Pancreas (tissue), 10 donors: ENCODE results near the gene FOSB. TPM values are rescaled to one million over a fixed set of nuclear protein-coding genes. Genes with fewer than 3 reads are reported as not detected.
A peak's percentile ranks its signal among the peaks of the same experiment; 100 is the strongest.

Source experiments
- ATAC-seq, 4 donors: fragments of 200-7000 bp; cut with Tn5 transposase; one replicate each; pipeline versions ENCODE4 v1.8.0 to v1.9.1; 2020; ENCODE audit warnings: mild to moderate bottlenecking in 4 of 4, moderate library complexity in 4 of 4
- DNase-seq, 6 donors: peaks; one replicate each; pipeline ENCODE4 v3.0.0-alpha.2; 2020
- FAIRE-seq: peaks from 2 replicates; lab custom pipeline; 2012; peaks lifted over from hg19 to GRCh38; lab: Jason Lieb, UNC
- H3K27ac ChIP-seq, 4 donors: fragments of 200-600 bp; sonication (generic); 1 replicate in 3 of 4; 2 replicates in 1 of 4; pipeline versions ENCODE4 v1.5.0 to v1.8.0; 2020
- H3K27me3 ChIP-seq, 4 donors: fragments of 200-600 bp; one replicate each; pipeline ENCODE4 v1.8.0; 2021
- H3K36me3 ChIP-seq, 3 donors: fragments of 200-600 bp; sonication (generic) in 1 of 3; one replicate each; pipeline versions ENCODE4 v1.5.0 to v1.8.0; 2020 to 2021
- H3K4me1 ChIP-seq, 3 donors: fragments of 200-600 bp; one replicate each; pipeline ENCODE4 v1.8.0; 2021
- H3K4me3 ChIP-seq, 4 donors: fragments of 200-600 bp; sonication (generic) in 2 of 4; one replicate each; pipeline versions ENCODE4 v1.5.0 to v1.8.0; 2020 to 2021
- H3K9me3 ChIP-seq, 4 donors: fragments of 200-600 bp; one replicate each; pipeline ENCODE4 v1.8.0; 2021
- WGBS, 2 donors: extraction: QIAGEN DNeasy Blood & Tissue Kit; methylation state at CpG; one replicate each; pipeline ENCODE4 v1.1.7; 2013; 5-methylcytosine and 5-hydroxymethylcytosine counted together
- intact Hi-C, 3 donors: fragments of 100-400 bp; cut with DNase I; formaldehyde crosslinking; loops; one replicate each; pipeline versions ENCODE4 v1.11.1 to v1.14.2; 2022
- polyA plus RNA-seq, 2 donors: library from polyadenylated mRNA; stranded (reverse); fragments of 200-250 nt; gene quantifications; one replicate each; pipeline ENCODE4 v1.2.3, GENCODE V29; 2013
- total RNA-seq, 6 donors: library from RNA; stranded (reverse); fragmentation: NEBNext Ultra II Directional in 4 of 6; extraction: Animal tissue kit (Norgen Biotek cat#: 25700) in 4 of 6; gene quantifications; one replicate each; pipeline versions ENCODE4 v1.2.1 to v1.2.4, GENCODE V29; 2021 to 2023
- TF ChIP-seq, protein P1 (sequence below), 4 donors: fragments of 200-600 bp; sonication (generic) in 3 of 4; IDR thresholded peaks; one replicate each; pipeline versions ENCODE4 v1.5.0 to v1.8.0; 2021; ENCODE audit warnings: antibody characterized with exemption in 4 of 4
- donor health status: healthy with polysubstance abuse.
- donor health status: DM: no; HTN: no; CAD: no; lungs with moderate emphysema.
- donor health status: DM: no; HTN: no; CAD: no.
- donor health status: control.
- donor health status: control.
- donor health status: Bipolar disorder and iron deficiency.
- donor health status: DM: yes; HTN: yes; CAD: no.
- donor health status: DM: no; HTN: no; CAD: no.
- donor health status: DM: no; HTN: no; CAD: no.
- donor health status: DM: yes; HTN: yes; CAD: no.

FOSB gene
- total and polyA plus RNA-seq, 8 donors: 0.79 to 21.6 (median 6.2) TPM

DNA sequence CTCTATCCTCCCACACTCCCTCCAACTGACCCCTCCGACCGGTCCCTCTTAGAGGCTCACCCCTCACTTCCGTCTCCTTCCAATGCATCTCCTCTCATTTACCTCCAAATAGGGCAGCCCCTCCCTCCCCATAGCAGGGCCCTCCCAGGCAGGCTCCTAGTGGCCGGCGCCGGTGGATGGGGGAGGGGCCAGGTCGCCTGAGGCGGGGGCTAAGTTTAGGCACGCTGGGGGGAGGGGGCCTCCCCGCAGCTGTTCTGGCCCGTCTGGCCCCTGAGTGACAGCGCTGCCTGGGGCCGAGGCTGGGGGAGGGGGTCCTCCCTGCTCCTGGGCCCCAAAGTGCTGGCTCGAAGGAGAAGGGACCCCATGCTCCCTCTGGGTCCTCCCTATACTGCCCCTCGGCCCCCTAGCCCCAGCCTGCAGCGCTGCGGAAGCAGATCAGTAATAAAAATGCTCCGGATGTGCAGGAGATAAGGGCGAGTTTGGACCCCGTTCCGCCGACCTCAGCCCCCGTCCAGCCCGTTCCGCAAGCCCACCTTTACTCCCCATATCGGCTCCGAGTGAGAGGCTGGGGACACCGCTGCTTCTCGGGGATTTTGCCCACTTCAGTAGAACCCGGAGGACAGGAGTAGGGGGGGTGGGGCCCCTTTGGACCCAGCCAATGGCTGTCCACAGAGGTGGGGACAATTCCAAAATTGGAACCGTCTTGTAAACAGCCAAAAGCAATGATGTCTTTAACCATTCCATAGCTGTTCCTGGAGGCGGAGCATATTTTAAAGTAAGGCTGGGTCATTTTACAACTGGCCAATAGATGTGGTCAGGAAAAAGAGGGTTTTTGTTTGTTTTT lies 25.1 kb downstream of the FOSB start:
- intact Hi-C loops: no loop called here
- TF ChIP-seq, protein P1, sequence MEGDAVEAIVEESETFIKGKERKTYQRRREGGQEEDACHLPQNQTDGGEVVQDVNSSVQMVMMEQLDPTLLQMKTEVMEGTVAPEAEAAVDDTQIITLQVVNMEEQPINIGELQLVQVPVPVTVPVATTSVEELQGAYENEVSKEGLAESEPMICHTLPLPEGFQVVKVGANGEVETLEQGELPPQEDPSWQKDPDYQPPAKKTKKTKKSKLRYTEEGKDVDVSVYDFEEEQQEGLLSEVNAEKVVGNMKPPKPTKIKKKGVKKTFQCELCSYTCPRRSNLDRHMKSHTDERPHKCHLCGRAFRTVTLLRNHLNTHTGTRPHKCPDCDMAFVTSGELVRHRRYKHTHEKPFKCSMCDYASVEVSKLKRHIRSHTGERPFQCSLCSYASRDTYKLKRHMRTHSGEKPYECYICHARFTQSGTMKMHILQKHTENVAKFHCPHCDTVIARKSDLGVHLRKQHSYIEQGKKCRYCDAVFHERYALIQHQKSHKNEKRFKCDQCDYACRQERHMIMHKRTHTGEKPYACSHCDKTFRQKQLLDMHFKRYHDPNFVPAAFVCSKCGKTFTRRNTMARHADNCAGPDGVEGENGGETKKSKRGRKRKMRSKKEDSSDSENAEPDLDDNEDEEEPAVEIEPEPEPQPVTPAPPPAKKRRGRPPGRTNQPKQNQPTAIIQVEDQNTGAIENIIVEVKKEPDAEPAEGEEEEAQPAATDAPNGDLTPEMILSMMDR (IDR thresholded peaks at IDR 0.05): no peak
- FAIRE-seq (no peak), DNase-seq (peak in 1 of 6 donors; percentile 70), ATAC-seq (peak in 3 of 4 donors; percentile 4 to 23 (median 12))
- Histone ChIP-seq H3K4me1 (peaks cover 0 to 7% (median 3%) of the 10 kb centered on the region in 3 donors), H3K27ac (no peak overlapping the region), H3K4me3 (peak overlapping the region in 3 of 4 donors; percentile 5 to 45 (median 31)), H3K9me3 (no peaks in the 10 kb centered on the region), H3K36me3 (no peaks in the 10 kb centered on the region), H3K27me3 (peaks cover 0 to 4% (median 0%) of the 10 kb centered on the region in 4 donors)
- 9% methylated on average over 27 to 32 of the region's 32 CpGs for WGBS, 2 donors

DNA sequence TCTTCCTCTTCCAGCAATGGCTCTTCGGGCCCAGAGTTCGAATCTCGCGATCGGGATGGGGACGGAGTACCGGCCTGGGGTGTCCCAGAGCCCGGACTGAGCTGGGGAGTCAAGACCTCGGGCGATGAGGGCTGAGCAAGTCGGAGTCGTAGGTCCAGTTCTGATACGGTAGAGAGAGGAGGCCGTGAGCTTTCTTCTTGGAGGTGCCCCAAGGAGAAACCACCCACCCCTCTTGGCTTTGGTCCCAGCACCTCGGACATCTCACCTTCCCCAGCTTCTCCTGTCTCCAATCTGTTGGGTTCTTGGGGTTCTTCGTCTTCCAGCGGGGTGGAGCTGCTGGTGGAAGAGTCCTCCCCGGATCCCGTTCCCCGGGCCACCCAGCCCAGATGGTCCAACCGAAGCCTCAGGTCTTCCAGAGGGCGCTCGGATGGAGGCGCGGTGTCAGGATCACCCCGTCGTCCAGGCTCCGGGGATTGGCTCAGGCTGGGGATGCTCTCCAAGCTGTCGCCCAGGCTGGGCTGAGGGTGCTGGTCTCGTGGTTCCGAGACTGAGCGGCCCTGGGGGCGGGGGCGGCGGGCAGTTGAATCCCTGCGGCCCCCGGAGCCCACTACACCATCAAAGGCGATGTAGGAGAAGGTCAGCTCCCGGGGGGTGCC lies 26.6 kb downstream of the FOSB start:
- Histone ChIP-seq H3K4me3 (no peak overlapping the region), H3K36me3 (no peaks in the 10 kb centered on the region), H3K27me3 (peaks cover 0 to 4% (median 0%) of the 10 kb centered on the region in 4 donors), H3K9me3 (no peaks in the 10 kb centered on the region), H3K27ac (no peak overlapping the region), H3K4me1 (peaks cover 0 to 8% (median 7%) of the 10 kb centered on the region in 3 donors)
- ATAC-seq: no peak
- WGBS, 2 donors: 78 to 89% methylated on average over 39 of the region's 39 CpGs
- no peak for FAIRE-seq
- TF ChIP-seq, protein P1 (IDR thresholded peaks at IDR 0.05): no peak
- DNase-seq: peak in 2 of 6 donors; percentile 58 to 76
- intact Hi-C loops: no loop called here

DNA sequence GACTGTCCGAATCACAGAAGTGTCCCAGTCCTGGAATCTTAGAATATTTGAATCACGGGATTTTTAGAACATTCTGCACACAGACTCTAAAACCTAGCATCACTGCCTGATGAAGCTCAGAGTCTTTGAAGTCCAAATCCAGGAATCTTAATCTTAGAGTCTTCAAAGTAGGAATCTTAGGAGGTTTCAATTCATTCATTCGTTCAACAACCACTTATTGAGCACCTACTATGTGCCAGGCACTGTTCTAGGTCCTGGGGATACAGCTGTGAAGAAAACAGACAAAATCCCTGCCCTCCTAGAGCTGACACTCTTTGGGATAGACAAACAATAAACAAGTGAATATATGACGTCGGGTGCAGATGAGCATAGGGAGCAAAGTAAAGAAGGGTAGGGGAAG lies 27.4 kb downstream of the FOSB start:
- FAIRE-seq (no peak), ATAC-seq (no peak), DNase-seq (no peak)
- Histone ChIP-seq H3K9me3 (no peaks in the 10 kb centered on the region), H3K27me3 (peaks cover 0 to 4% (median 0%) of the 10 kb centered on the region in 4 donors), H3K27ac (no peak overlapping the region), H3K36me3 (no peaks in the 10 kb centered on the region), H3K4me1 (peaks cover 0 to 10% (median 7%) of the 10 kb centered on the region in 3 donors), H3K4me3 (no peak overlapping the region)
- TF ChIP-seq, protein P1 (IDR thresholded peaks at IDR 0.05): no peak
- 63 to 70% methylated on average over 5 of the region's 5 CpGs for WGBS, 2 donors
- intact Hi-C loops: no loop called here

DNA sequence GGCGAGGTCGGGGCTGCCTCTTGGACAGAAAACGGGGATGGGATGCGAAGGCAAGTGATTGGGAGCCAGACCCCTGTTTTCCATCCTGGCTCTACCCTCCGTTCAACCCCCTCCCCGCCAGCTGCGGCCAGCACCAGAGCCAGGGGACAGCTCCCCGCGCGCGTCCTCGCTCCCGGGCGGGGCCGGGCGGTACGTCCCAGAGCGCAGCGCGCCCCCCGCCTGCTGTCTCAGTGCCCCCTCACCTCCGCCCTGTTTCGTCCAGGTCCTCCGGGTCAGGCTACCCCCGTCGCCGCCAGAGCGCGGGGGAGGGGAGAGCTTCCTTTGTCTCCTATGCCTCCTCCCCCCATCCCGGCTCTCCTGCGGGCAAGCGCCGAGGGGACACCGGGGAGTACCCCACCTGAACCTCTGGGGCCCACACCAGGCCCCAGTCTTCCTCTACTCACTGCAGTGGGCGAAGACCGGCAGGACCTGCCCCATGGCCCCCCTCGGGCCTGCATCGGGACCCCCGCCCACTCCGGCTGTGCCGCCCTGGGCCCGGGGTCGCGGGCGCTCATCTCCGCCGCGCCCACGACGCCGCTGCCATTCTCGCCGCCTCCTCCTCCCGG lies 28.7 kb downstream of the FOSB start:
- DNase-seq: peak in 5 of 6 donors; percentile 46 to 84 (median 66)
- intact Hi-C loops: no loop called here
- TF ChIP-seq, protein P1 (IDR thresholded peaks at IDR 0.05): no peak
- H3K4me3 ChIP-seq: peak overlapping the region; percentile 55 to 80 (median 62)
- H3K27me3 ChIP-seq: peaks cover 0 to 4% (median 0%) of the 10 kb centered on the region in 4 donors
- FAIRE-seq: no peak
- 0 to 1% methylated on average over 34 to 54 of the region's 54 CpGs for WGBS, 2 donors
- H3K9me3 ChIP-seq: no peaks in the 10 kb centered on the region
- H3K36me3 ChIP-seq: no peaks in the 10 kb centered on the region
- ATAC-seq: peak; percentile 23 to 58 (median 44)
- H3K27ac ChIP-seq: no peak overlapping the region
- H3K4me1 ChIP-seq: peaks cover 0 to 10% (median 7%) of the 10 kb centered on the region in 3 donors
